Motor neuron (in vitro differentiated cells): ENCODE data around the gene C10orf105. TPM values are rescaled to one million over a fixed set of nuclear protein-coding genes. Genes with fewer than 3 reads are reported as not detected.

Source experiments
- ATAC-seq, 8 experiments: fragments of 200-7000 bp; cut with Tn5 transposase; replicated peaks in 6 of 8; 2 replicates each; pipeline ENCODE4 v1.8.0; 2021; ENCODE audit warnings: mild to moderate bottlenecking in 8 of 8, moderate library complexity in 8 of 8
- H3K27ac ChIP-seq, 2 donors: fragments of 250-450 bp; sonication (Bioruptor Pico); 2 replicates each; pipeline ENCODE4 v1.9.0; 2021; ENCODE audit warnings: antibody characterized with exemption in 2 of 2, mild to moderate bottlenecking in 2 of 2, moderate library complexity in 1 of 2
- H3K4me1 ChIP-seq, 2 donors: fragments of 250-450 bp; sonication (Bioruptor Pico); replicated peaks in 1 of 2; 2 replicates each; pipeline ENCODE4 v1.6.1; 2021; ENCODE audit warnings: antibody characterized with exemption in 2 of 2, mild to moderate bottlenecking in 2 of 2, moderate library complexity in 1 of 2
- H3K4me3 ChIP-seq, 5 donors: fragments of 250-450 bp; sonication (Bioruptor Pico); 2 replicates each; pipeline ENCODE4 v1.9.0; 2021; ENCODE audit warnings: antibody characterized with exemption in 5 of 5, mild to moderate bottlenecking in 5 of 5, moderate library complexity in 4 of 5
- WGBS, 10 experiments: fragments of 450-650 bp; shearing (Covaris generic); methylation state at CpG; one replicate each; pipeline ENCODE4 v1.0.0; 2022; 5-methylcytosine and 5-hydroxymethylcytosine counted together
- in situ Hi-C, 9 experiments: fragments of 400-800 bp; cut with MboI; loops; one replicate each; pipeline ENCODE4 v1.15.0; 2021; ENCODE audit warnings: low sequenced_read_pairs in 9 of 9, low pct_unique_long_range_greater_than_20kb in 2 of 9; ENCODE audit not compliant: unreplicated experiment in 9 of 9
- total RNA-seq, 8 experiments: library from RNA; unstranded; fragments of 300-600 nt; gene quantifications; 2 replicates each; pipeline versions ENCODE4 v1.2.3 to v1.2.4, GENCODE V29; 2022

Gene C10orf105
- total RNA-seq, 8 experiments from 2014 or later = 0.08 to 11.5 (median 1.2) TPM

GRCh38 chr10:71697938-71698709 lies 21.5 kb downstream of the C10orf105 start:
- Histone ChIP-seq H3K4me3 (no peak overlapping the region), H3K27ac (no peak overlapping the region), H3K4me1 (peaks cover 3 to 20% of the 10 kb centered on the region in 2 donors)
- in situ Hi-C loops = no loop called here
- ATAC-seq = no peak
- WGBS, 10 experiments = 0 to 76% (median 31%) methylated on average over 1 to 5 of the region's 7 CpGs; no CpG with 5 or more reads in 1 of the 10 experiments

GRCh38 chr10:71696628-71697326 lies 22.8 kb downstream of the C10orf105 start:
- H3K4me1 ChIP-seq = peaks cover 8 to 26% of the 10 kb centered on the region in 2 donors
- peak; percentile 70 to 89 (median 78) for ATAC-seq
- no peak overlapping the region for H3K27ac ChIP-seq
- in situ Hi-C loops = no loop called here
- WGBS, 10 experiments = 0 to 100% (median 38%) methylated on average over 1 to 5 of the region's 10 CpGs; no CpG with 5 or more reads in 4 of the 10 experiments
- no peak overlapping the region for H3K4me3 ChIP-seq

- Histone ChIP-seq H3K4me1 (peaks cover 8 to 23% of the 10 kb centered on the region in 2 donors), H3K4me3 (no peak overlapping the region), H3K27ac (no peak overlapping the region)
- 77 to 80% (median 80%) methylated on average over 1 to 5 of the region's 14 CpGs; no CpG with 5 or more reads in 6 of the 10 experiments for WGBS, 10 experiments
- peak in 7 of 8 experiments; percentile 18 to 41 (median 27) for ATAC-seq
- in situ Hi-C loops = no loop called here
Measured at GRCh38 chr10:71695502-71696476, 23.8 kb downstream of the C10orf105 start.

GRCh38 chr10:71694567-71694968 lies 25.0 kb downstream of the C10orf105 start:
- H3K27ac ChIP-seq = no peak overlapping the region
- peak in 1 of 8 experiments; percentile 39 for ATAC-seq
- in situ Hi-C loops = no loop called here
- peaks cover 8 to 18% of the 10 kb centered on the region in 2 donors for H3K4me1 ChIP-seq
- WGBS, 10 experiments = 33 to 100% (median 78%) methylated on average over 1 to 10 of the region's 10 CpGs; no CpG with 5 or more reads in 4 of the 10 experiments
- no peak overlapping the region for H3K4me3 ChIP-seq

GRCh38 chr10:71694039-71694501 lies 25.5 kb downstream of the C10orf105 start:
- no peak for ATAC-seq
- Histone ChIP-seq H3K4me3 (no peak overlapping the region), H3K4me1 (peaks cover 8 to 15% of the 10 kb centered on the region in 2 donors), H3K27ac (no peak overlapping the region)
- in situ Hi-C loops = no loop called here
- 61 to 100% (median 88%) methylated on average over 1 to 7 of the region's 18 CpGs; no CpG with 5 or more reads in 6 of the 10 experiments for WGBS, 10 experiments

- WGBS, 10 experiments = 0 to 100% (median 85%) methylated on average over 1 to 5 of the region's 5 CpGs
- peaks cover 8 to 14% of the 10 kb centered on the region in 2 donors for H3K4me1 ChIP-seq
- no peak for ATAC-seq
- H3K27ac ChIP-seq = no peak overlapping the region
- H3K4me3 ChIP-seq = no peak overlapping the region
- in situ Hi-C loops = no loop called here
Measured at GRCh38 chr10:71693377-71693776, 26.2 kb downstream of the C10orf105 start.

- in situ Hi-C loops = no loop called here
- Histone ChIP-seq H3K4me3 (no peak overlapping the region), H3K27ac (no peak overlapping the region), H3K4me1 (peaks cover 8 to 14% of the 10 kb centered on the region in 2 donors)
- WGBS, 10 experiments = 60 to 100% (median 83%) methylated on average over 1 to 4 of the region's 7 CpGs; no CpG with 5 or more reads in 3 of the 10 experiments
- peak in 3 of 8 experiments; percentile 36 to 53 (median 37) for ATAC-seq
Measured at GRCh38 chr10:71692598-71693306, 26.8 kb downstream of the C10orf105 start.

GRCh38 chr10:71691405-71691804 lies 28.2 kb downstream of the C10orf105 start:
- Histone ChIP-seq H3K27ac (no peak overlapping the region), H3K4me3 (no peak overlapping the region), H3K4me1 (peaks cover 14 to 25% of the 10 kb centered on the region in 2 donors)
- 92 to 100% (median 100%) methylated on average over 1 to 2 of the region's 2 CpGs; no CpG with 5 or more reads in 7 of the 10 experiments for WGBS, 10 experiments
- in situ Hi-C loops = no loop called here
- no peak for ATAC-seq

- in situ Hi-C loops = no loop called here
- Histone ChIP-seq H3K4me1 (peaks cover 23 to 31% of the 10 kb centered on the region in 2 donors), H3K4me3 (no peak overlapping the region), H3K27ac (no peak overlapping the region)
- ATAC-seq = peak in 1 of 8 experiments; percentile 9
- WGBS, 10 experiments = 20 to 93% (median 76%) methylated on average over 1 to 3 of the region's 13 CpGs; no CpG with 5 or more reads in 6 of the 10 experiments
Measured at GRCh38 chr10:71690094-71690720, 29.4 kb downstream of the C10orf105 start.

GRCh38 chr10:71688256-71688655 lies 31.3 kb downstream of the C10orf105 start:
- ATAC-seq = no peak
- Histone ChIP-seq H3K4me1 (peaks cover 25 to 28% of the 10 kb centered on the region in 2 donors), H3K4me3 (no peak overlapping the region), H3K27ac (no peak overlapping the region)
- WGBS, 10 experiments = 35 to 100% (median 82%) methylated on average over 1 to 2 of the region's 3 CpGs; no CpG with 5 or more reads in 7 of the 10 experiments
- in situ Hi-C loops = no loop called here

GRCh38 chr10:71687480-71687879 lies 32.1 kb downstream of the C10orf105 start:
- 55 to 100% (median 92%) methylated on average over 1 to 7 of the region's 9 CpGs; no CpG with 5 or more reads in 3 of the 10 experiments for WGBS, 10 experiments
- Histone ChIP-seq H3K4me3 (no peak overlapping the region), H3K27ac (no peak overlapping the region), H3K4me1 (peaks cover 19 to 22% of the 10 kb centered on the region in 2 donors)
- ATAC-seq = no peak
- in situ Hi-C loops = no loop called here
